DMS153 (cell line): Measurements from ENCODE around the gene TMEM53.
A peak's percentile ranks its signal among the peaks of the same experiment; 100 is the strongest.

Experiments used
- DNase-seq: peaks from one replicate; lab custom pipeline; 2025; lab: John Stamatoyannopoulos, UW

Gene TMEM53

GRCh38 chr1:44696789-44697345 is 22.6 kb upstream of the TMEM53 start:
- no peak for DNase-seq

GRCh38 chr1:44696101-44696500 is 21.8 kb upstream of the TMEM53 start:
- no peak for DNase-seq

- no peak for DNase-seq
These were observed 21.4 kb upstream of the TMEM53 start for GRCh38 chr1:44695671-44696070.

- no peak for DNase-seq
These were observed 20.7 kb upstream of the TMEM53 start for GRCh38 chr1:44694863-44695478.

- no peak for DNase-seq
These were observed 19.6 kb upstream of the TMEM53 start for GRCh38 chr1:44693900-44694299.

- DNase-seq: no peak
These were observed 18.9 kb upstream of the TMEM53 start for GRCh38 chr1:44693159-44693558.

- no peak for DNase-seq
These were observed 15.1 kb upstream of the TMEM53 start for GRCh38 chr1:44689447-44689765.

GRCh38 chr1:44688760-44689446 is 14.6 kb upstream of the TMEM53 start:
- DNase-seq: no peak

GRCh38 chr1:44685881-44686280 is 11.6 kb upstream of the TMEM53 start:
- no peak for DNase-seq

GRCh38 chr1:44685218-44685617 is 10.9 kb upstream of the TMEM53 start:
- no peak for DNase-seq

- no peak for DNase-seq
These were observed 10.2 kb upstream of the TMEM53 start for GRCh38 chr1:44684525-44684924.

GRCh38 chr1:44682883-44683265 is 8.6 kb upstream of the TMEM53 start:
- DNase-seq: no peak

- DNase-seq: peak; percentile 66
These were observed 7.9 kb upstream of the TMEM53 start for GRCh38 chr1:44681905-44682882.

GRCh38 chr1:44679468-44679867 is 5.2 kb upstream of the TMEM53 start:
- no peak for DNase-seq

- no peak for DNase-seq
These were observed 4.3 kb upstream of the TMEM53 start for GRCh38 chr1:44678626-44679025.

- DNase-seq: no peak
These were observed 3.8 kb upstream of the TMEM53 start for GRCh38 chr1:44678120-44678519.

GRCh38 chr1:44677201-44677766 is 3.0 kb upstream of the TMEM53 start:
- DNase-seq: peak; percentile 46

- peak; percentile 52 for DNase-seq
These were observed 2.4 kb upstream of the TMEM53 start for GRCh38 chr1:44676484-44677200.

- no peak for DNase-seq
These were observed 905 bp upstream of the TMEM53 start for GRCh38 chr1:44675186-44675585.

- no peak for DNase-seq
These were observed 587 bp downstream of the TMEM53 start for GRCh38 chr1:44673675-44674112.

GRCh38 chr1:44672961-44673674 is 1.2 kb downstream of the TMEM53 start:
- no peak for DNase-seq
